Measurements from ENCODE around the gene WNT5B. TPM values are rescaled to one million over a fixed set of nuclear protein-coding genes. Genes with fewer than 3 reads are reported as not detected.
A peak's percentile ranks its signal among the peaks of the same experiment; 100 is the strongest.

The WNT5B gene
- total and polyA plus RNA-seq, 9 of the 15 experiments (the other 6 are each of a cell fraction or from before 2014, with no cell fraction given), result 0.42 to 16.8 (median 5.4) TPM

DNA sequence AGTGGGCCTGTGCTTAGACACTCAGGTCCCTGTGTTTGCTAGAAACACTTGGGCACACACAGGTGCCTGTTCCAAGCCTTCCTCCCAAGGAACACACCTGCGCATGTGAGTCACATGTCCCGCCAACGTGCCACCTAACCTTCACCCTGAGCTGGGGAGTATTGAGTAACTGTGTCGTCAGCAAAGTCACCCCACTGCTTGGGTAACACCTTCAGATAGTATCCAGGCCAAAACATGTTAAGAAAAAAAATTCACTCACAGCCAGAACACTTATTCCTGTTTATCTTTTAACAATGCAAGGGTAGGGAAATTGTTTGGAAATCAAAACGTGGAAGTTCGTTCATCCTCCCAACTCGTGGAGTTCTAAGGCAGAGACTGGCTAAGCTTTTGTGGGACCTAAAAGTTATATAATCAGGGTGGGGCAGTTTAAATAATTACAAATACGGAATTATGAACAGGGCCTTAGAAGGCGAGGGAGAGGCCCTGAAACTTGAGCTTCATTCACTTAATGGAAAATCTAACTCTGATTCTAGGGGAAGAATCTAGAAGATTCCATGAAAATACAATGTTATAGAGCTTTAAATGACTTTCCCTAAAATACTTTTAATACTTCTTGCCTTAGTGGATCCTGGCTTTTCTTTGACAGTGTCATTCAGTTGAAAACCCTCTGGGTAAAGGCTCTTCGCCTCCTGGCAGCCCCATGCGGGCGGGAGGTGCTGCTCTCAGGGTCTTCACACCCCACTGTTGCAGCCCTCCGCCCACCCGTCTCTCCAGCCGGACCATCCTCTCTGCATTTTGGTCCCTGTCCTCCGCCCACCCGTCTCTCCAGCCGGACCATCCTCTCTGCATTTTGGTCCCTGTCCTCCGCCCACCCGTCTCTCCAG is 31.5 kb downstream of the WNT5B start (continued):
- TF ChIP-seq, protein P1, sequence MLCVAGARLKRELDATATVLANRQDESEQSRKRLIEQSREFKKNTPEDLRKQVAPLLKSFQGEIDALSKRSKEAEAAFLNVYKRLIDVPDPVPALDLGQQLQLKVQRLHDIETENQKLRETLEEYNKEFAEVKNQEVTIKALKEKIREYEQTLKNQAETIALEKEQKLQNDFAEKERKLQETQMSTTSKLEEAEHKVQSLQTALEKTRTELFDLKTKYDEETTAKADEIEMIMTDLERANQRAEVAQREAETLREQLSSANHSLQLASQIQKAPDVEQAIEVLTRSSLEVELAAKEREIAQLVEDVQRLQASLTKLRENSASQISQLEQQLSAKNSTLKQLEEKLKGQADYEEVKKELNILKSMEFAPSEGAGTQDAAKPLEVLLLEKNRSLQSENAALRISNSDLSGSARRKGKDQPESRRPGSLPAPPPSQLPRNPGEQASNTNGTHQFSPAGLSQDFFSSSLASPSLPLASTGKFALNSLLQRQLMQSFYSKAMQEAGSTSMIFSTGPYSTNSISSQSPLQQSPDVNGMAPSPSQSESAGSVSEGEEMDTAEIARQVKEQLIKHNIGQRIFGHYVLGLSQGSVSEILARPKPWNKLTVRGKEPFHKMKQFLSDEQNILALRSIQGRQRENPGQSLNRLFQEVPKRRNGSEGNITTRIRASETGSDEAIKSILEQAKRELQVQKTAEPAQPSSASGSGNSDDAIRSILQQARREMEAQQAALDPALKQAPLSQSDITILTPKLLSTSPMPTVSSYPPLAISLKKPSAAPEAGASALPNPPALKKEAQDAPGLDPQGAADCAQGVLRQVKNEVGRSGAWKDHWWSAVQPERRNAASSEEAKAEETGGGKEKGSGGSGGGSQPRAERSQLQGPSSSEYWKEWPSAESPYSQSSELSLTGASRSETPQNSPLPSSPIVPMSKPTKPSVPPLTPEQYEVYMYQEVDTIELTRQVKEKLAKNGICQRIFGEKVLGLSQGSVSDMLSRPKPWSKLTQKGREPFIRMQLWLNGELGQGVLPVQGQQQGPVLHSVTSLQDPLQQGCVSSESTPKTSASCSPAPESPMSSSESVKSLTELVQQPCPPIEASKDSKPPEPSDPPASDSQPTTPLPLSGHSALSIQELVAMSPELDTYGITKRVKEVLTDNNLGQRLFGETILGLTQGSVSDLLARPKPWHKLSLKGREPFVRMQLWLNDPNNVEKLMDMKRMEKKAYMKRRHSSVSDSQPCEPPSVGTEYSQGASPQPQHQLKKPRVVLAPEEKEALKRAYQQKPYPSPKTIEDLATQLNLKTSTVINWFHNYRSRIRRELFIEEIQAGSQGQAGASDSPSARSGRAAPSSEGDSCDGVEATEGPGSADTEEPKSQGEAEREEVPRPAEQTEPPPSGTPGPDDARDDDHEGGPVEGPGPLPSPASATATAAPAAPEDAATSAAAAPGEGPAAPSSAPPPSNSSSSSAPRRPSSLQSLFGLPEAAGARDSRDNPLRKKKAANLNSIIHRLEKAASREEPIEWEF (CRISPR knock-in tag; IDR thresholded peaks at IDR 0.05), result no peak
- TF ChIP-seq TOE1 (IDR thresholded peaks at IDR 0.05; ENCODE audit: borderline replicate concordance), result no peak
- no peak for TF ChIP-seq TOE1 (CRISPR knock-in tag; IDR thresholded peaks at IDR 0.05; ENCODE audit: borderline replicate concordance, low read depth)
- peak in 1 of 2 experiments; percentile 14; a peak in 1 of 4 replicates for TF ChIP-seq TRIM24 (IDR thresholded peaks at IDR 0.05)

Data from K562 (cell line).